GM19397 (cell line): ENCODE results near the gene CHST5.
"Not testable (repeated sequence)": the region's sequence is repeated elsewhere in the genome, so short reads cannot be mapped to it uniquely, and the experiment has no call there.

Source experiments
- ATAC-seq: cut with Tn5 transposase; IDR thresholded peaks from one replicate; pipeline ENCODE4 v1.9.1; 2021; ENCODE audit warnings: mild to moderate bottlenecking, moderate library complexity; ENCODE audit not compliant: unreplicated experiment

CHST5 gene

DNA sequence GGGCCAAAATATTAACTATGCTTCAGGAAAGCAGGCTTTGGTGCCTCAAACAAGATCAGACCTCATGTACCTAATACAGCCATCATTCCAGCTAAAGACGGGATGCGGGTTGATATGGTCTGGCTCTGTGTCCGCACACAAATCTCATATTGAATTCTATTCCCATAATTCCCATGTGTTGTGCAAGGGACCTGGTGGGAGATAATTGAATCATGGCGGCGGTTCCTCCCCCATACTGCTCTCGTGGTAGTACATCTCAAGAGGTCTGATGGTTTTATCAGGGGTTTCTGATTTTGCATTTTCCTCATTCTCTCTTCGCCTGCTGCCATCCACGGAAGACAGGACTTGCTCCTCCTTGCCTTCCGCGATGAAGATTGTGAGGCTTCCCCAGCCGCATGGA is 21.6 kb downstream of the CHST5 start:
- no peak for ATAC-seq

DNA sequence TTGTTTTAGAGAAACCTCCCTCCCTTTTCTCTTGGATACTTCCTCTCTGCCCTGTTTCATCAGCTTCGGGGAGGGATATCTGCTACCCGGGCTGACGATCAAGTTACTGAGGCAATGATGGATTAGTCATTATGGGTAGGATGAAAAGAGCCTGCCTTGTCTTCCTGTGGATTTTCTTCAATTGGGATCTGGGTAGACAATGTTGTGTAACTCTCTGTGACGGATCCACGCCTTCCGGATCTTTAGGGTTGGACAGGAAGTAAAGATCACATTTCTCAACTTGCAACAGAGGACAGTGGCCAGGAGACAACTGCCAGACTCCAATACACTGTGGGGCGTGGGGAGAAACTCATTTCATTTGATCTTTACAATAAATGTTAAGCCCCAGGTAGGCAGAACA is 29.3 kb downstream of the CHST5 start:
- no peak for ATAC-seq

GRCh38 chr16:75506107-75506506 is 29.8 kb downstream of the CHST5 start:
- no peak for ATAC-seq

- ATAC-seq: no peak
Measured at GRCh38 chr16:75503801-75504200, 32.1 kb downstream of the CHST5 start.

GRCh38 chr16:75502916-75503605 is 32.8 kb downstream of the CHST5 start:
- no peak for ATAC-seq

DNA sequence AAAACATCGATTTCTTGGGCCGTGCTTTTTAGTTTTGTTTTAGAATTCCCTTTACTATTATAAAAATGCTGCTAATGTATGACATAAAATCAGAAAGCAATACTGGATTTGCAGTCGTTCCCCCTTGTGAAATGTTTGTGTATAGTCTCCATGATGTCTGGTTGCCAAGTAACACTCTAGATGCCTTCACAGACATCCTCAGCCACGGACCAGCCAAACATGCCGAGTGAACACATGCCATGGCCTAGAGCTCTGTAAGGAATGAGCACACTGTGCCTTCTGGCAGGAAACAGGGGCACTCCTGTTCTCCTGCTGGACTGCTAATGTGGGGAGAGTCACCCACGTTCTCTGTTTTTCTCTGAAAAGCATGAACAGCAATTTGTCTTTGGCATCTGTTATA is 34.1 kb downstream of the CHST5 start:
- not testable (repeated sequence) for ATAC-seq

DNA sequence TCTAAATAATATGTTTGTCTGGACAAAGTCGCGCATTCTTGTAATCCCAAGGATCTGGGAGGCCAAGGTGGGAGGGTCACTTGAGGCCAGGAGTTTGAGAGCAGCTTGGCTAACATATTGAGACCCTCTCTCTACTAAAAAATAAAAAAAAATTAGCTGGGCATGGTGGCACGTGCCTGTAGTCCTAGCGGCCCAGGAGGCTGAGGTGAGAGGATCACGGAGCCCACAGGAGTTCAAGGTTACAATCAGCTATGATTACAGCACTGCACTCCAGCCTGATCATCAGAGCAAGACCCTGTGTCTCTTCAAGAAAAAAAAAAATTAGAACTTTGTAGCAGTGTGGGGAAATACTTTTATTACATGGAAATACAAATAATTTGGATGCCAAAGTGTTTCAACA is 34.5 kb downstream of the CHST5 start:
- ATAC-seq: no peak

- ATAC-seq: not testable (repeated sequence)
Measured at GRCh38 chr16:75498605-75499322, 37.1 kb downstream of the CHST5 start.

DNA sequence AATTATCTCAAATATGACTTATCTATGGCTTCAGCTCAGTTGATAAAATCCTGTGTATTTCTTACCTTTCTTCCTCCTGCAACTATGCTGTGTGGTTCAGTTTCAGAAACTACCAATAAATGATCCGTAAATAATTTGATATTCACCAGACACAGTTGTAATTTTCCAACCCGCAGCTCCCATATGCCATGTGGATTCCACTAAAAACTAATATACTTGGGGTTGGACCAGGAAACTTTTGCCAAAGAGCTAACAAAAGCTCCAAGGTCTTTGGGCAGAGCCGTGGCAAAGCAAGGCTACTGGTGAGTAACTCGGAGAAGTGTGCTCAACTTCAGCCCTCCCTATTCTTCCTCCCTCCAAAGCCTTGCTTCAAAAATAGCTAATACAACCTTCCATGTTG is 38.4 kb downstream of the CHST5 start:
- no peak for ATAC-seq

- ATAC-seq: peak; percentile 74
Measured at GRCh38 chr16:75495076-75495674, 40.7 kb downstream of the CHST5 start, which contains the start of gene CHST6. TSS of gene CHST6 (minus strand) at chr16:75495441. CDS start at chr16:75479828, 15,613 bp downstream.

GRCh38 chr16:75494661-75495075 is 41.2 kb downstream of the CHST5 start:
- ATAC-seq: no peak

GRCh38 chr16:75494184-75494583 is 41.7 kb downstream of the CHST5 start:
- no peak for ATAC-seq

DNA sequence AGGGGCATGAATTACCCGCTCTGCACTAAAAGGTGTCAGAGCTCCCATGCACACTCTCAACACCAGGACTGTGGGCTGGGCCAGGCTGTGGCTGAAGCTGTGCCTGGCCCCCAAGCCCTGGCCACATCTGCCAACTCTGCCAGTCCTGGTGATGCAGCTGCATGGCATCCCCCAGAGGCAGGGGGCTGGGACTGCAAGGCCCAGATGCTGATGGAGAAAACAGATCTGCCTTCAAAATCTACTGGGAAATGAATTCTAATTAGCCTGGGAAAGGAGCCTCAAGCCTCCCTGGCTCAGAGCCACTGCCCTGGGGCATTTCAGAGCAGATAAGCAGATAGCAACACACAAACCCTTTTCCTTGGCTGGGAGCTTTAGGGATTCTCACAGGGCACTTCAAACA is 44.0 kb downstream of the CHST5 start:
- ATAC-seq: no peak

DNA sequence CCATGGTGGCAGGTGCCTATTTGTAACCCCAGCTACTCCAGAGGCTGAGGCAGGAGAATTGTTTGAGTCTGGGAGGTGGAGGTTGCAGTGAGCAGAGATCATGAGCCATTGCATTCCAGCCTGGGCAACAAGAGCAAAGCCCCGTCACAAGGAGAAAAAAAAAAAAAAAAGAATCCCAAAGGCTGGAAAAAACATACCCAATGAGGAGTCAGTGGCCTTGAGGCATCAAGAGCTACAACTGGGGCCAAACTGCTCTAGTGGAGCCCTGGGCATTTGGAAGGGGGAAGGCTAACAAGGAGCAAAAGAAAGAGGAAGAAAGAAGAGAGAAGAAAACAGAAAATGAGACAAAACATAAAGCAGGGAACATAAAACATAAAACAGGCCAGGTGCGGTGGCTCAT is 47.6 kb downstream of the CHST5 start:
- ATAC-seq: no peak

GRCh38 chr16:75486676-75487313 is 49.1 kb downstream of the CHST5 start:
- ATAC-seq: peak; percentile 60

GRCh38 chr16:75486014-75486675 is 49.8 kb downstream of the CHST5 start:
- no peak for ATAC-seq

GRCh38 chr16:75485230-75486013 is 50.5 kb downstream of the CHST5 start:
- ATAC-seq: no peak

DNA sequence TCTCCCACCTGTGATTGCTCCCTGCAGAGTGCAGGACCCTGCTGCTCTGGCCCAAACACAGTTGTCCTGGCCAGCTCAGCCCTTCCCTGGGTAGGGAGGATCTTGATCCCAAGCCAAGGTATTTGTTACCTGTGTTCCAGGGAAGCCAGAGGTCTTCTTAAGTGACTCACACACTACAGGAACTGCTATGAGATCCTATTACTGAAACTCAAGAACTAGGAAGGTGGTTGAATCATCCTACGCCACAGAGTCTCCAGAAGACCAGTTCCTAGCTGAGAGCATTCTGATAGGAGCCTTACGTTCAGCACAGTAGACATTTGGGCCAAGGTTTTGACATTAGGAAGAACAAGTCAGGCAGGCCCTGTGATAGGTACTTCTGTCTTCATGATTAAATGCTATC is 52.7 kb downstream of the CHST5 start:
- no peak for ATAC-seq

DNA sequence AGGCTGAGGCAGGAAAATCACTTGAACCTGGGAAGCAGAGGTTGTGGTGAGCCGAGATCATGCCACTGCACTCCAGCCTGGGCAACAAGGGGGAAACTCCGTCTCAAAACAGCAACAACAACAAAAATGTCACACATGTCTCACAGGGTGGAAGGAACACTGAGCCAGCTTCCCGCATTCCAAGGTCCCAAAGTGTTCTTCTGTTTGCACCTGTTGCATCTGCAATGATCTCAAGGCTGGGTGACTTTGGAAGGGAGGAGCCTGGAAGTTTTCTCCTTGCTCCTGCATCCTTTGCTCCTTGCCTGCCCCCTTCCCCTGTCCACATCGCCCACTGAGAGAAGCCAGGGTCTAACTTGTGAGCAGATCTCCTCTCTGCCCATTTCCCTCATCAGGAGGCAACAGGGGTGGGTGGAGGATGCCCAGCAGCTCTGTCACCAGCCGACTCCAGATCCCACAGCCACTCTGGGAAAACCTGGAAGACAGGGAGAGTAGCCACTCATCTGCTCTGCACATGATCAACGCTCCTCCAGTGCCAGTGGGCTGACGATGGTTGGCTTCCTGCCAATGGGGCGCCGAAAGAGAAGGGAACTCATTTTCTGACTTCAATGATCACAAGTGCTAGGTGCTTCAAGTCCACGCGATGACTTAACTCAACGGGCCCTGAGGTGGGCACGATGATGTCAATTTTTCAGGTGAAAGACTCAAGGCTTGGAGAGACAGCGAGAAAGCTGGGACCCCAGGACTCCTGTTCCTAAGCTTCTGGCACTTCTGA is 53.3 kb downstream of the CHST5 start:
- ATAC-seq: no peak
